Naive thymus-derived CD4-positive, alpha-beta T cell (primary cell): Measurements from ENCODE around the gene MYOM3. TPM values are rescaled to one million over a fixed set of nuclear protein-coding genes. Genes with fewer than 3 reads are reported as not detected.

ENCODE experiments used
- ATAC-seq: fragments of 150-1000 bp; cut with Tn5 transposase; 2 replicates; pipeline ENCODE4 v1.10.0; 2021; ENCODE audit warnings: mild to moderate bottlenecking, moderate library complexity
- CTCF ChIA-PET: fragments of 350-600 bp; sonication (Branson Sonifier 250); formaldehyde crosslinking; loops from one replicate; lab custom pipeline; 2021; ENCODE audit warnings: antibody characterized with exemption; lab: Charles Lee
- POLR2A ChIA-PET: fragments of 350-600 bp; sonication (Branson Sonifier 250); formaldehyde crosslinking; loops from one replicate; lab custom pipeline; 2021; ENCODE audit warnings: antibody characterized with exemption, inconsistent platforms; lab: Charles Lee
- DNase-seq, 9 donors: peaks; one replicate each; pipeline versions ENCODE4 v3.0.0 to v3.0.0-alpha.2; 2020 to 2022; ENCODE audit warnings: mixed read lengths in 1 of 9
- H3K27ac ChIP-seq: one replicate; pipeline ENCODE4 v1.7.0; 2013; ENCODE audit warnings: mild to moderate bottlenecking, low read depth, low read length, moderate library complexity
- H3K27me3 ChIP-seq, 2 donors: one replicate each; pipeline ENCODE4 v1.7.0; 2013; ENCODE audit warnings: low read length in 2 of 2, mild to moderate bottlenecking in 2 of 2, moderate library complexity in 2 of 2; ENCODE audit not compliant: control insufficient read depth in 2 of 2, insufficient read depth in 2 of 2
- H3K36me3 ChIP-seq, 3 experiments: 1 replicate in 2 of 3; 2 replicates in 1 of 3; pipeline ENCODE4 v1.7.0; 2013; ENCODE audit warnings: low read length in 3 of 3, mild to moderate bottlenecking in 3 of 3, moderate library complexity in 1 of 3; ENCODE audit not compliant: insufficient read depth in 3 of 3, control insufficient read depth in 2 of 3
- H3K4me1 ChIP-seq, 2 donors: one replicate each; pipeline ENCODE4 v1.7.0; 2013; ENCODE audit warnings: low read length in 2 of 2, mild to moderate bottlenecking in 2 of 2, moderate library complexity in 1 of 2; ENCODE audit not compliant: control insufficient read depth in 2 of 2, insufficient read depth in 2 of 2
- H3K4me3 ChIP-seq: 2 replicates; pipeline ENCODE4 v1.7.0; 2013; ENCODE audit warnings: mild to moderate bottlenecking, low read length
- H3K9me3 ChIP-seq, 3 experiments: 1 replicate in 2 of 3; 2 replicates in 1 of 3; pipeline ENCODE4 v1.7.0; 2013; ENCODE audit warnings: low read length in 3 of 3; ENCODE audit not compliant: control insufficient read depth in 2 of 3
- H3K27ac Mint-ChIP-seq, 9 donors: one replicate each; pipeline ENCODE4 v1.8.0; 2020 to 2022; ENCODE audit warnings: mixed read lengths in 9 of 9, mild to moderate bottlenecking in 8 of 9, moderate library complexity in 5 of 9, inconsistent platforms in 2 of 9
- H3K27me3 Mint-ChIP-seq, 5 donors: one replicate each; pipeline ENCODE4 v1.8.0; 2021 to 2022; ENCODE audit warnings: mixed read lengths in 5 of 5, mild to moderate bottlenecking in 1 of 5
- H3K36me3 Mint-ChIP-seq, 5 donors: one replicate each; pipeline ENCODE4 v1.8.0; 2020 to 2022; ENCODE audit warnings: mixed read lengths in 5 of 5, mild to moderate bottlenecking in 3 of 5, inconsistent platforms in 1 of 5
- H3K4me1 Mint-ChIP-seq, 7 donors: one replicate each; pipeline ENCODE4 v1.8.0; 2020 to 2022; ENCODE audit warnings: mixed read lengths in 7 of 7, mild to moderate bottlenecking in 3 of 7, inconsistent platforms in 1 of 7
- H3K4me3 Mint-ChIP-seq, 10 donors: one replicate each; pipeline ENCODE4 v1.8.0; 2020 to 2022; ENCODE audit warnings: mild to moderate bottlenecking in 10 of 10, mixed read lengths in 10 of 10, moderate library complexity in 6 of 10, inconsistent platforms in 2 of 10
- H3K9me3 Mint-ChIP-seq, 11 donors: one replicate each; pipeline ENCODE4 v1.8.0; 2020 to 2022; ENCODE audit warnings: mixed read lengths in 11 of 11, mild to moderate bottlenecking in 4 of 11, inconsistent platforms in 1 of 11, moderate library complexity in 1 of 11
- intact Hi-C, 2 donors: fragments of 100-400 bp; cut with micrococcal nuclease; formaldehyde crosslinking; loops; one replicate each; pipeline ENCODE4 v1.15.1; 2023
- polyA plus RNA-seq, 2 donors: library from polyadenylated mRNA; unstranded; fragments of 300-500 nt; fragmentation: Illumina TruSeq; gene quantifications; one replicate each; pipeline ENCODE4 v1.2.3, GENCODE V29; 2021
- total RNA-seq, 6 experiments: library from RNA in 5 of 6; stranded (reverse) in 5 of 6; gene quantifications; 1 replicate in 5 of 6; 2 replicates in 1 of 6; pipeline ENCODE4 v1.2.3 and lab custom pipeline; 2021 to 2026

The MYOM3 gene
- total and polyA plus RNA-seq, 7 experiments from 2014 or later = not detected

DNA sequence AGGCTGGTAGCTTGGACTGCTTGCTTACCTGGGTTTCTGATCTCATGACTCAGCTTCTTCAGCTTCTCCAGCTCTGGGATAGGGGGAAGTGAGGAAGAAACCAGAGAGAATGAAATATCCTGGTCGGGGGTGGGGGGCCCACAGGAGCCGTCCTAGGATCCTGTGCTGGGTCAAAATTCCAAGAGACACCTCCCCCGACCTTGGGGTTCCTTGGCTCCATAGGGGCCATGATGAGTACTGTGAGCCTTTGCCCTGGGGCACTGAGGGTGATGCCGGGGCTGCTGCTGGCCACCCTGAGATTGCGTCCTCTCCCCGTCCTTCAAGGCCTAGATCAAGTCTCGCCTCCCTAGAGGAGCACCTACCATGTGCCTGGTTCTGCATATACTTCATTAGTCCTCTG, 40.0 kb downstream of the MYOM3 start:
- POLR2A ChIA-PET = no interaction called here
- Mint-ChIP-seq H3K4me1 (peaks cover 0 to 5% (median 4%) of the 10 kb centered on the region in 7 donors), H3K4me3 (no peak overlapping the region), H3K9me3 (peaks cover 0 to 2% (median 0%) of the 10 kb centered on the region in 11 donors), H3K27me3 (peaks cover 0 to 10% (median 4%) of the 10 kb centered on the region in 5 donors), H3K27ac (peak overlapping the region in 1 of 9 donors; percentile 73), H3K36me3 (no peaks in the 10 kb centered on the region)
- Histone ChIP-seq H3K27ac (no peak overlapping the region), H3K4me3 (no peak overlapping the region), H3K27me3 (no peaks in the 10 kb centered on the region), H3K36me3 (no peaks in the 10 kb centered on the region), H3K9me3 (no peaks in the 10 kb centered on the region), H3K4me1 (no peaks in the 10 kb centered on the region)
- intact Hi-C loops = loop anchor here (1.0 to 10.0 kb wide), 4 partner anchors 40 to 565 kb away; partner anchors contain the start of gene MYOM3 (in 1 of the 2)
- DNase-seq (no peak), ATAC-seq (no peak)
- CTCF ChIA-PET = no interaction called here

- Histone ChIP-seq H3K4me3 (no peak overlapping the region), H3K4me1 (no peaks in the 10 kb centered on the region), H3K27me3 (no peaks in the 10 kb centered on the region), H3K36me3 (no peaks in the 10 kb centered on the region), H3K27ac (no peak overlapping the region), H3K9me3 (no peaks in the 10 kb centered on the region)
- intact Hi-C loops = loop anchor here (1.0 to 10.0 kb wide), 5 partner anchors 41 to 566 kb away; partner anchors contain the start of gene MYOM3 (in 2 of the 2)
- ChIA-PET CTCF (interaction anchor here (1.0 kb wide), 1 partner anchor 79 kb away, joined by 3 read pairs; no protein-coding TSS in a partner anchor), POLR2A (no interaction called here)
- DNase-seq (peak; percentile 36 to 73 (median 66)), ATAC-seq (peak; percentile 92)
- peaks cover 0 to 10% (median 4%) of the 10 kb centered on the region in 5 donors for H3K27me3 Mint-ChIP-seq
- peaks cover 0 to 5% (median 4%) of the 10 kb centered on the region in 7 donors for H3K4me1 Mint-ChIP-seq
- H3K9me3 Mint-ChIP-seq = peaks cover 0 to 2% (median 0%) of the 10 kb centered on the region in 11 donors
- no peak overlapping the region for H3K27ac Mint-ChIP-seq
- peak overlapping the region in 1 of 10 donors; percentile 6 for H3K4me3 Mint-ChIP-seq
- H3K36me3 Mint-ChIP-seq = no peaks in the 10 kb centered on the region
These were observed 41.0 kb downstream of the MYOM3 start for GRCh38 chr1:24070821-24071393.

DNA sequence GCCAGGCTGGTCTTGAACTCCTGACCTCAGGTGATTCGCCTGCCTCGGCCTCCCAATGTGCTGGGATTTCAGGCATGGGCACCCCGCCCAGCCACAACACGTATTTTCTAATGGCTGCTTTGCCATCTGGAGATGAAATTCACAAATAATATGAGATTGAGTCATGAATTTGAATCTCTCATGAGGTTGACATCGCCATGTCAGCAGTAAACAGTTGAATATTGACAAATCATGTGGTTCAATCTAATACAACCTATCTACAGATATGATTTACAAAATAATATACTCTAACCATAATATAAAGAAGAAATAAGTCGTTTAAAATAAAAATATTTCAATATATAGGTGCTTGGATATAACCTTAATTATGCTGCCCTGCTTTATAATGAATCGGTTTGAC, 42.1 kb downstream of the MYOM3 start:
- Histone ChIP-seq H3K36me3 (no peaks in the 10 kb centered on the region), H3K4me3 (no peak overlapping the region), H3K27ac (no peak overlapping the region), H3K9me3 (no peaks in the 10 kb centered on the region), H3K27me3 (no peaks in the 10 kb centered on the region), H3K4me1 (no peaks in the 10 kb centered on the region)
- ChIA-PET POLR2A (no interaction called here), CTCF (interaction anchor here (0.5 kb wide), 1 partner anchor 81 kb away, joined by 7 read pairs; no protein-coding TSS in a partner anchor)
- intact Hi-C loops = loop anchor here (1.0 to 10.0 kb wide), 5 partner anchors 42 to 567 kb away; partner anchors contain the start of gene MYOM3 (in 1 of the 2)
- H3K27me3 Mint-ChIP-seq = peaks cover 0 to 10% (median 4%) of the 10 kb centered on the region in 5 donors
- no peak for DNase-seq
- peaks cover 0 to 2% (median 0%) of the 10 kb centered on the region in 11 donors for H3K9me3 Mint-ChIP-seq
- no peak for ATAC-seq
- no peak overlapping the region for H3K27ac Mint-ChIP-seq
- H3K4me3 Mint-ChIP-seq = no peak overlapping the region
- H3K4me1 Mint-ChIP-seq = peaks cover 0 to 5% (median 4%) of the 10 kb centered on the region in 7 donors
- no peaks in the 10 kb centered on the region for H3K36me3 Mint-ChIP-seq

DNA sequence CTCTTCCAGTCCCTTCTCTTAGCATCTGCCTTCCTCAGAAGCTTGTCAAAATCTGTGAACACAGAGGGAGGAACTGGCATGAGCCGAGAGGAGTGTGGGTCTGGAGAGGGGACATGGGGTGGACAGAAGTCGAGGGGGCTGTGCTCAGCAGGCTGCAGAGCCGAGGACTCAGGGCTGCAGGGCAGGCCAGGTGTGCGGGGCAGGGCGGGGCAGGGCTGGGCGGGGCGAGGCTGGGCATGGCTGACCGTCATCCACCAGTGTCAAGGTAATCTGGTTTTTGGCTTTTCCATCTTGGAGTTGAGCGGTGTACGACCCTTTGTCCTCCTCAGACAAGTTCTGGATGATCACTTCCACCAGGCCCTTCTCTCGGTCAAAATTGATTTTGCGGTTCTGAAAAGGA, 44.0 kb downstream of the MYOM3 start:
- no peak for ATAC-seq
- Histone ChIP-seq H3K27me3 (no peaks in the 10 kb centered on the region), H3K4me1 (no peaks in the 10 kb centered on the region), H3K4me3 (no peak overlapping the region), H3K27ac (no peak overlapping the region), H3K9me3 (no peaks in the 10 kb centered on the region), H3K36me3 (no peaks in the 10 kb centered on the region)
- no peak overlapping the region for H3K4me3 Mint-ChIP-seq
- no peak for DNase-seq
- no peak overlapping the region for H3K27ac Mint-ChIP-seq
- ChIA-PET CTCF (no interaction called here), POLR2A (no interaction called here)
- H3K36me3 Mint-ChIP-seq = no peaks in the 10 kb centered on the region
- H3K27me3 Mint-ChIP-seq = peaks cover 0 to 8% (median 4%) of the 10 kb centered on the region in 5 donors
- H3K4me1 Mint-ChIP-seq = peaks cover 0 to 5% (median 4%) of the 10 kb centered on the region in 7 donors
- intact Hi-C loops = no loop called here
- H3K9me3 Mint-ChIP-seq = peaks cover 0 to 2% (median 0%) of the 10 kb centered on the region in 11 donors

GRCh38 chr1:24065304-24065703, 46.6 kb downstream of the MYOM3 start:
- DNase-seq (no peak), ATAC-seq (no peak)
- intact Hi-C loops = no loop called here
- H3K27me3 ChIP-seq = no peaks in the 10 kb centered on the region
- ChIA-PET POLR2A (no interaction called here), CTCF (no interaction called here)
- Mint-ChIP-seq H3K4me1 (no peaks in the 10 kb centered on the region), H3K27ac (no peak overlapping the region), H3K36me3 (no peaks in the 10 kb centered on the region), H3K4me3 (no peak overlapping the region), H3K27me3 (peaks cover 0 to 6% (median 4%) of the 10 kb centered on the region in 5 donors), H3K9me3 (peaks cover 0 to 8% (median 5%) of the 10 kb centered on the region in 11 donors)
- no peaks in the 10 kb centered on the region for H3K9me3 ChIP-seq
- no peaks in the 10 kb centered on the region for H3K4me1 ChIP-seq
- H3K36me3 ChIP-seq = no peaks in the 10 kb centered on the region
- no peak overlapping the region for H3K4me3 ChIP-seq
- H3K27ac ChIP-seq = no peak overlapping the region

GRCh38 chr1:24062221-24062620, 49.7 kb downstream of the MYOM3 start:
- no peaks in the 10 kb centered on the region for H3K4me1 ChIP-seq
- Mint-ChIP-seq H3K36me3 (no peaks in the 10 kb centered on the region), H3K4me1 (no peaks in the 10 kb centered on the region), H3K27me3 (peaks cover 0 to 5% (median 0%) of the 10 kb centered on the region in 5 donors), H3K9me3 (peaks cover 0 to 8% (median 5%) of the 10 kb centered on the region in 11 donors), H3K27ac (no peak overlapping the region), H3K4me3 (no peak overlapping the region)
- H3K27ac ChIP-seq = no peak overlapping the region
- no peaks in the 10 kb centered on the region for H3K9me3 ChIP-seq
- no peak overlapping the region for H3K4me3 ChIP-seq
- CTCF ChIA-PET = no interaction called here
- no peaks in the 10 kb centered on the region for H3K36me3 ChIP-seq
- ATAC-seq = no peak
- intact Hi-C loops = no loop called here
- POLR2A ChIA-PET = no interaction called here
- no peaks in the 10 kb centered on the region for H3K27me3 ChIP-seq
- DNase-seq = no peak

DNA sequence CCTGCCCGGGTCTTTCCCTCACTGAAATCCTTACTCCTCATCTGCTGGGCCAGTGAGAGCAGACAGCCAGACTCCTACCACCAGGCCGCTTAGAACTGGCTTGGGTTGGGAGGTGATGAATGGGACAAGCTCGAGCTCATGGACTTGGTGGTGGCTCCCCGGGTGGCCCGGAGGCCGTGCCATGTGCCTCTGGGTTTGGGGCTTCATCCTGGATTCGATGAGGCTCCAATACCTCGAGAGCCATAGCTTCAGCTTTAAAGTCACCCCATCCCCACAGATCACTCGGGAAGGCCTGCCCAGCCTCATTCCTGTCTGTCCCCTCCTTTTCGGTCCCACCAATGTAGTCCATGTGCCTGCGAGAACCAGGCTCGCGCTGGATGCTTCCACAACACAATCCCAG, 51.5 kb downstream of the MYOM3 start:
- no peaks in the 10 kb centered on the region for H3K4me1 ChIP-seq
- POLR2A ChIA-PET = no interaction called here
- Mint-ChIP-seq H3K27me3 (peaks cover 0 to 5% (median 0%) of the 10 kb centered on the region in 5 donors), H3K27ac (no peak overlapping the region), H3K36me3 (no peaks in the 10 kb centered on the region), H3K9me3 (peaks cover 0 to 8% (median 5%) of the 10 kb centered on the region in 11 donors), H3K4me3 (no peak overlapping the region), H3K4me1 (no peaks in the 10 kb centered on the region)
- H3K27ac ChIP-seq = no peak overlapping the region
- DNase-seq (no peak), ATAC-seq (no peak)
- intact Hi-C loops = no loop called here
- no peaks in the 10 kb centered on the region for H3K27me3 ChIP-seq
- CTCF ChIA-PET = no interaction called here
- no peaks in the 10 kb centered on the region for H3K36me3 ChIP-seq
- no peaks in the 10 kb centered on the region for H3K9me3 ChIP-seq
- H3K4me3 ChIP-seq = no peak overlapping the region
